Measurements from ENCODE around the gene TTC5.

- TF ChIP-seq POLR2A (IDR thresholded peaks at IDR 0.05) (no peak), CTCF (IDR thresholded peaks at IDR 0.05) (no peak), POLR2AphosphoS5 (IDR thresholded peaks at IDR 0.05) (no peak)
Observed at GRCh38 chr14:20277409-20277808, 28.3 kb downstream of the TTC5 start.

Data from breast epithelium (tissue), 3 donors.